LNCaP clone FGC (cell line): ENCODE results near the gene SRBD1.

Experiments used
- DNase-seq: peaks from one replicate; pipeline ENCODE4 v3.0.0-alpha.2; 2011; ENCODE audit warnings: low read depth
- H3K4me3 ChIP-seq: 2 replicates; pipeline ENCODE4 v1.5.1; 2011; ENCODE audit warnings: mild to moderate bottlenecking, low read depth, low read length, control low read depth
- CTCF ChIP-seq: IDR thresholded peaks from 2 replicates; pipeline ENCODE4 v1.5.1; 2012; ENCODE audit warnings: mild to moderate bottlenecking; ENCODE audit not compliant: control insufficient read depth, insufficient read depth; ENCODE audit errors: extremely low read depth

SRBD1 gene

GRCh38 chr2:45611020-45611859 is at the start of gene SRBD1:
TSS of gene SRBD1 (minus strand) at chr2:45611267. CDS start at chr2:45605441, 5,826 bp downstream.
- DNase-seq = peak; percentile 76
- peak within 1 kb of the TSS; percentile 80 for H3K4me3 ChIP-seq
- no peak for TF ChIP-seq CTCF

GRCh38 chr2:45654250-45654649 is 43.2 kb upstream of the SRBD1 start:
- no peak for TF ChIP-seq CTCF
- DNase-seq = no peak
- H3K4me3 ChIP-seq = no peak overlapping the region

GRCh38 chr2:45653122-45653913 is 42.3 kb upstream of the SRBD1 start:
- no peak for DNase-seq
- TF ChIP-seq CTCF = no peak
- H3K4me3 ChIP-seq = no peak overlapping the region

GRCh38 chr2:45652090-45653031 is 41.3 kb upstream of the SRBD1 start:
- TF ChIP-seq CTCF = no peak
- H3K4me3 ChIP-seq = peak overlapping the region; percentile 60
- no peak for DNase-seq

GRCh38 chr2:45651415-45652089 is 40.5 kb upstream of the SRBD1 start, which contains the start of gene PRKCE:
TSS of gene PRKCE (plus strand) at chr2:45651675.
- peak within 1 kb of the TSS; percentile 60 for H3K4me3 ChIP-seq
- DNase-seq = no peak
- no peak for TF ChIP-seq CTCF
